ENCODE data around the gene LPCAT2. TPM values are rescaled to one million over a fixed set of nuclear protein-coding genes. Genes with fewer than 3 reads are reported as not detected.

LPCAT2 gene
- total and polyA plus RNA-seq, 2 experiments from 2014 or later, result 6.4 to 9.5 TPM

DNA sequence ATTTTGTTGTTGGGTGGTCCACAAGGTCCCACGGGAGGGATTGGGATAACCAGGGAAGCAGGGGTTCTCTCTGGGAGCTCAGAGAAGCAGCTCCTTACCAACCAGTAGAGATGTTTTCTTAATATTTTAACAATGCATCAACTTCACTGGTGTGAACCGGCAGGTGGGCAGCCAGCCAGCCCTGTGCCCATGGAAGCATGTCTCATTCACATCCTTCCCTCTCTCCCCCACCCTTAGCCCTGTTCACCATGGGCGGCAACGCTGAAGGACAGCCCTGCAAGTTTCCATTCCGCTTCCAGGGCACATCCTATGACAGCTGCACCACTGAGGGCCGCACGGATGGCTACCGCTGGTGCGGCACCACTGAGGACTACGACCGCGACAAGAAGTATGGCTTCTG, 20.6 kb upstream of the LPCAT2 start:
- no peak overlapping the region for H2AFZ ChIP-seq
- H3K79me2 ChIP-seq, result no peaks in the 10 kb centered on the region
- no peaks in the 10 kb centered on the region for H3K36me3 ChIP-seq (replicated peaks; ENCODE audit: insufficient read depth, low read depth)
- no peak overlapping the region for H3K4me2 ChIP-seq
- H3K27me3 ChIP-seq, result no peaks in the 10 kb centered on the region
- no peak for DNase-seq (ENCODE audit: low spot score)
- no peak overlapping the region for H3K4me3 ChIP-seq
- no peak overlapping the region for H3K27ac ChIP-seq
- TF ChIP-seq EZH2phosphoT487 (IDR thresholded peaks at IDR 0.05; ENCODE audit: low read depth, severe bottlenecking, unreplicated experiment), result no peak
- TF ChIP-seq CTCF (IDR thresholded peaks at IDR 0.05; ENCODE audit: poor library complexity), result no peak
- TF ChIP-seq EZH2 (IDR thresholded peaks at IDR 0.05; ENCODE audit: borderline replicate concordance), result no peak
- peaks cover 10% of the 10 kb centered on the region for H3K4me1 ChIP-seq (ENCODE audit: insufficient read depth)
- 93% methylated on average over 12 of the region's 12 CpGs for WGBS (ENCODE audit: low lambda C conversion rate, missing lambda C conversion rate)
- no peaks in the 10 kb centered on the region for H3K9me3 ChIP-seq (ENCODE audit: low read depth)
- H3K9me2 ChIP-seq (replicated peaks; ENCODE audit: insufficient read depth), result no peaks in the 10 kb centered on the region
- H4K20me1 ChIP-seq (ENCODE audit: insufficient read depth, poor library complexity, severe bottlenecking), result no peaks in the 10 kb centered on the region

DNA sequence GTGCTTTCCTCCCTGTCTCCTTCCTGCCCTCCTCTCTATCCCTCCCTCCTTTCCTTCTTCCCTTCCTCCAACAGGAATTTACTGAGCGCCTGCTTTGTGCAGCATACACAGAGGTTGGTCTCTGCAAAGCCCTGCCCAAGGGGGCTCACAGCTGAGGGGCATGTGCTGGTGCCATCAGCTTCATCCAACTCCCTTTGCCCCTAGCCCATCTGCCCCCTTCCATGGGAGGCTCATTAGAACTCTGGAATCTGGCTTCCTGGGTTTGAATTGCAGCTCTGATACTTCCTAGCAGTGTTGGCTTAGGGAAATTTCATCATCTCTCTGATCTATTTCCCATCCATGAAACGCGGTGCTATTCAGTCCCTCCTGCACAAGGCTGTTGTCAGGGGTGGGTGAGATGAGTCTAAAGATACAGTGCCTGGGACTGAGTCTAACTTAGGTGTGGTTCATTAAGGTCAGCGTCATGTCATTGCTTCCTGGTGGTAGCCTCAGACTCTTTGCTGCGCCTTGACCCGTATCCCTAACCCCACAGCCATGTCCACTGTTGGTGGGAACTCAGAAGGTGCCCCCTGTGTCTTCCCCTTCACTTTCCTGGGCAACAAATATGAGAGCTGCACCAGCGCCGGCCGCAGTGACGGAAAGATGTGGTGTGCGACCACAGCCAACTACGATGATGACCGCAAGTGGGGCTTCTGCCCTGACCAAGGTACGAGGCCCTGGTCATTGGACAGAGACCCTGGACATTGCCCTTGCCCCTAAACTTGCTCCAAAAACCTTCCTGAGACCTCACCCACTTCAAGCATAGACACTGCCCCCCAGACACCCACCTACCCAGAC, 19.5 kb upstream of the LPCAT2 start:
- no peaks in the 10 kb centered on the region for H3K79me2 ChIP-seq
- no peak for DNase-seq (ENCODE audit: low spot score)
- 98% methylated on average over 14 of the region's 14 CpGs for WGBS (ENCODE audit: low lambda C conversion rate, missing lambda C conversion rate)

GRCh38 chr16:55489956-55490265, 19.0 kb upstream of the LPCAT2 start:
- no peaks in the 10 kb centered on the region for H3K36me3 ChIP-seq (replicated peaks; ENCODE audit: insufficient read depth, low read depth)
- WGBS (ENCODE audit: low lambda C conversion rate, missing lambda C conversion rate), result 98% methylated on average over 2 of the region's 2 CpGs
- no peak for DNase-seq (ENCODE audit: low spot score)
- TF ChIP-seq EZH2phosphoT487 (IDR thresholded peaks at IDR 0.05; ENCODE audit: low read depth, severe bottlenecking, unreplicated experiment), result no peak
- no peaks in the 10 kb centered on the region for H3K9me2 ChIP-seq (replicated peaks; ENCODE audit: insufficient read depth)
- H3K4me3 ChIP-seq, result no peak overlapping the region
- no peaks in the 10 kb centered on the region for H3K27me3 ChIP-seq
- H4K20me1 ChIP-seq (ENCODE audit: insufficient read depth, poor library complexity, severe bottlenecking), result no peaks in the 10 kb centered on the region
- H3K4me2 ChIP-seq, result no peak overlapping the region
- peaks cover 10% of the 10 kb centered on the region for H3K4me1 ChIP-seq (ENCODE audit: insufficient read depth)
- no peaks in the 10 kb centered on the region for H3K79me2 ChIP-seq
- H2AFZ ChIP-seq, result no peak overlapping the region
- H3K9me3 ChIP-seq (ENCODE audit: low read depth), result no peaks in the 10 kb centered on the region
- H3K27ac ChIP-seq, result no peak overlapping the region

More for the DNA sequence above, 19.5 kb upstream of the LPCAT2 start:
- H3K27ac ChIP-seq, result no peak overlapping the region
- no peaks in the 10 kb centered on the region for H3K36me3 ChIP-seq (replicated peaks; ENCODE audit: insufficient read depth, low read depth)
- no peak overlapping the region for H2AFZ ChIP-seq
- no peaks in the 10 kb centered on the region for H3K9me3 ChIP-seq (ENCODE audit: low read depth)
- H3K4me3 ChIP-seq, result no peak overlapping the region
- H3K27me3 ChIP-seq, result no peaks in the 10 kb centered on the region
- H4K20me1 ChIP-seq (ENCODE audit: insufficient read depth, poor library complexity, severe bottlenecking), result no peaks in the 10 kb centered on the region
- peaks cover 10% of the 10 kb centered on the region for H3K4me1 ChIP-seq (ENCODE audit: insufficient read depth)
- H3K4me2 ChIP-seq, result no peak overlapping the region
- H3K9me2 ChIP-seq (replicated peaks; ENCODE audit: insufficient read depth), result no peaks in the 10 kb centered on the region
- TF ChIP-seq EZH2 (IDR thresholded peaks at IDR 0.05; ENCODE audit: borderline replicate concordance) (no peak), CTCF (IDR thresholded peaks at IDR 0.05; ENCODE audit: poor library complexity) (no peak), EZH2phosphoT487 (IDR thresholded peaks at IDR 0.05; ENCODE audit: low read depth, severe bottlenecking, unreplicated experiment) (no peak)

DNA sequence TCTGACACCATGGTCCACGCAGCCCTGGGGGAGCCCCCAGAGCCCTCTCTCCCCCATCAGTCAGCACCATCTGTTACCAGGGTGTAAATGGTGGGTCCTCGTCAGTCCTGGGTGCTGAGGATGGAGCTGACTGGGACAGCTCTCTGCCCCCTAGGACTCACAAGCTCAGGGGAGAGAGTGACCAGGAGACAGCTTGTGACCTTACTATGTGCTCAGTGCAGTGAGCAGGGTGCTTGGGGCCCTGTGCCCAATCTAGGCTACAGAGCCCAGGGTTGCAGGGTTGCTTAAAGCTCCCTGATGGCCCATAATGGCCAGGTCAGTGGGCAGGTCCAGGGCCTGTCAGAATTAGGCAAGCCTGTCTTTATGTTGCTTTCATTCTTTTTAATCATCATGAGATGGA, 18.6 kb upstream of the LPCAT2 start:
- no peak for DNase-seq (ENCODE audit: low spot score)
- Histone ChIP-seq H3K4me2 (no peak overlapping the region), H3K27ac (no peak overlapping the region), H2AFZ (no peak overlapping the region), H4K20me1 (ENCODE audit: insufficient read depth, poor library complexity, severe bottlenecking) (no peaks in the 10 kb centered on the region), H3K9me2 (replicated peaks; ENCODE audit: insufficient read depth) (no peaks in the 10 kb centered on the region), H3K27me3 (no peaks in the 10 kb centered on the region), H3K4me3 (no peak overlapping the region), H3K79me2 (no peaks in the 10 kb centered on the region), H3K4me1 (ENCODE audit: insufficient read depth) (peaks cover 11% of the 10 kb centered on the region), H3K36me3 (replicated peaks; ENCODE audit: insufficient read depth, low read depth) (no peaks in the 10 kb centered on the region), H3K9me3 (ENCODE audit: low read depth) (no peaks in the 10 kb centered on the region)
- 96% methylated on average over 2 of the region's 2 CpGs for WGBS (ENCODE audit: low lambda C conversion rate, missing lambda C conversion rate)
- TF ChIP-seq CTCF (IDR thresholded peaks at IDR 0.05; ENCODE audit: poor library complexity) (no peak), EZH2 (IDR thresholded peaks at IDR 0.05; ENCODE audit: borderline replicate concordance) (no peak), EZH2phosphoT487 (IDR thresholded peaks at IDR 0.05; ENCODE audit: low read depth, severe bottlenecking, unreplicated experiment) (no peak)
